Fibroblast of peridontal ligament (primary cell): Measurements from ENCODE around the gene PPBP.

Source experiments
- DNase-seq: peaks from one replicate; pipeline ENCODE4 v3.0.0-alpha.2; 2010; ENCODE audit errors: extremely low read depth

PPBP gene

DNA sequence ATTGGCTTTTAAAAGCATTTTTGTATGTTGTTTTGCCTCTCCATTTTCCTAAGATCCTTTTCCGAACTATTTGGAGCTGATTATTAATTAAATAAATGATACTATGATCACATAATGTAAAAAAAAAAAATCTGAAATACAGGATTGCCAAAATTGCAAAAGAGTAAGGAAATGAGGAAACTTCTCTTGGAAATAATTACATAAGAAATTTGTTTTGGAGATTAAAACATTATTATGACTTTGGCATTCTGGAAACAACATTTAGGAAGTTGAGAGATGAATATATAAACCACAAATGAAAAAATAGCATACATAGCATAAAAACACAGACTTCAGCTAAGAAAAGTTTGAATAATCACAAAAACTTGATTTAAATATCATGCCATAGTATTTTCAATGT is 39.7 kb downstream of the PPBP start:
- no peak for DNase-seq

DNA sequence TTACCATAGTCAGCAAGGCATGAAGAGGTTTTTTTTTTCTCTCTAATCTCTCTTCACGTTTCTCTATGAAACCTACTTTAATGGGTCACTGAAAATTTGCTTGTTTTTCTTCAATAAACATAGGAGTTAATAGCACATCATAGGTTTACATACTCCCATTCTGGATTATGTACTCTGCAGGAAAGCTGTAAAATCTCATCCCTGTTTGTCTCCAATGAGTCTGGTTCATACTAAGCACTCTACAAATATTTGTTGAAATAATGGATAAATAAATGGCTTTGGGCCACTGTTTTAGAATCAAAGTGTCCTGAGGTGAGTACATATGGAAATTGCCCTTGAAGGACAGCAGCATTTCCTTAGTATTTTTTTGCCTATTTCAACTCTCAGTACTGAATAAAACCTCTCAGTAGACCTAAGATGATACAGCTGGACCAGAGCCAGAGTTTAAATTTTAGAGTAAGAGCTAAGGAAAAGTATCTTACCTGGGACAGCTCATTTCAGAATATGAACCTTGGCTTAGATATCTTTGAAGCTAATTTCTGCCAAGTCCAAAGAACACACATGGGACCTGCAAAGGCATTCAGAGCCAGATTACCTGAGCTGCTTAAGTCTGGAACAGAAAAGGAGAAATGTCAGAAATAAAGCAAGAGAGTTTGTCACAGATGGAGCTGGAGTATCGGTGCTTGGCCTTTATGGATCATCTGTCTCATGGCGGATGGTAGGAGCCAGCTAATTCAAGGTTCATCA is 40.6 kb downstream of the PPBP start:
- DNase-seq, result no peak

DNA sequence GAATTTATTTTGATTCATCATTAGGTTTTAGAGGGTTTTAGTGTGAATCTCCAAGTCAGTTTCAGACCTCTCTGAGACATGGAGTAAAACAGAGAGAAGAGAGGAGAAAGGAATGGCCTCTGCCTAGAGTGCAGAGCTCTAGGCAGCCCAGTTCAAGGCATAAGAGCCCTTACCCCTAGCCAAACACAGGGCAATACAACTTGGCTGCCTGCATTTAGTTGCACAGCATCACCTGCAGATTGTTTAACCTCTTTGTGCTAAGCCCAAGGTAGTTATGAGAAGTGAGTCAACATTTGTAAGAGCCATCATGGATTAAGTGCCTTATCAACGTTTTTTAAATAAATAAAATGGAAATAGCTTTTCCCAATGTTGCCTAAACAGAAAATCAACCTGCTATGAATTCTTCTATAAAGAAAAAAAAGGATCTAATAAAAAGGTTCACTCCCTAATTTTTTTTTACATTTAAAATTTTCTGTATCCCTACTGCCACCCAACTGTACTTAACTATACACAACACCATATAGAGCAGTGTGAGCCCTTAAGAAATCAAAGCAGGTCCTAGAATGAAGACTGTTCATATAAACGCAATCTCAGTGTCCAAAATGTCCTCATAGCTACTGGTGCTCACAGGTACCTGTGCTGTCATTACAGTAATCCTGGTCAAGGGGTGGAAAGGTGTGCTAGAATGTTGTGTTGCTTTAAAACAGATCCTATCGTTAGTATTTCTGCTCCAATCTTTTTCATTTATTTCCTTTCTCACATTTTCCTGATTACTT is 42.1 kb downstream of the PPBP start:
- no peak for DNase-seq

DNA sequence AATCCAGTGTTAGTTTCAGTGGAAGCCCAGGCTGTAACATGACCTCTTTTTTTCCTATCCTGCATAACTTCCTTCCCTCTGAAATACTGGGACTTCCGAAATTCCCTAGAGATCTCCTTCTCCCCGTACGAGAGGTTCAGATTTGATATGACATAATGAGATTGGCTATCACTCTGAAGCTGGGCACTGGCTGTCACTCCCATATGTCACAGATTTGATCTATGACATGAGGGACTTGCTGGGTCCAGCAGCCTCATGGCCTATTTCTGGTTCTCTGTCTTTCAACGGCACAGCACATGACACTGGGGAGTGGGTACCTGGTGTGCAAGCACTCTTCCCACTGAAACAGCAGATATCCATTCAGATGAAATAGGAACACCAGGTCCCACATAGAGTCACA is 42.9 kb downstream of the PPBP start:
- no peak for DNase-seq

DNA sequence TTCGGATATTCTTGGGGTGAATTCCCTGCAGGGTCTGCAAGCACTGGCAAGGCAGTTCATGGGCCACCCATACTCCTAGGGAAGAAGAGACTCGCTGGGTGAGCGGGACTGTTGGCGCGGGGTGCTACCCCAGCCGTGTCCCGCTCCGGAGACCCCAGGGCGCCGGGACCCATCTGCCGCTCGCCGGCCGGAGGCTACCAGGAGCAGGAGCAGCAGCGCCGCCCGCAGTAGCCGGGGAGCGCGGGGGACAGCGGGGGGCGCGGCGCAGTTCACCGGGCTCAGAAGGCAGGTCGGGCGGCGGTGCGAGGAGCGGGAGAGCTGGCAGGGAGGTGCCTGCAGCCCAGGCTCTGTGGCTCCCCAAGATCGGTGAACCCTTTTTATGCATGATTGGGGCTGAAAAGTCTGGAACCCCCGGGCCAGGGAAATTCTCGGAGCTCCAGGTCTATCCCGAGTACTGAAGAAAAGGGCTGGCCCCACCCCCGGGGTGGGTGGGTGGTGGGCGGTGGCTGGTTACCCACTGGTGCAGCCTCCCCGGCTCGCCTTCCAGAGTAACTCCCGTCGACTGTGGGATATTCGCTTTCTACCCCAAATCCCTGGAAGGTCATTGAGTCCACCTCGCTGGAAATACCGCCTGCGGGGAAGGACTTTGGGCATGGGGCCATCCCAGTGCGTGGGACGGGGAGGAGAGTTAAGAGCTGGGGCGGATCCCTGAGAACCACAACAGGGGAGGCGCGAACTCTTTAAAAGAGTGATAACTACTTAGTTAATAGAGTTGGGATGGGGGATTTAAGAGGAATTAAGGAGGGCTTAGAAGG is 43.7 kb downstream of the PPBP start:
- DNase-seq, result no peak

DNA sequence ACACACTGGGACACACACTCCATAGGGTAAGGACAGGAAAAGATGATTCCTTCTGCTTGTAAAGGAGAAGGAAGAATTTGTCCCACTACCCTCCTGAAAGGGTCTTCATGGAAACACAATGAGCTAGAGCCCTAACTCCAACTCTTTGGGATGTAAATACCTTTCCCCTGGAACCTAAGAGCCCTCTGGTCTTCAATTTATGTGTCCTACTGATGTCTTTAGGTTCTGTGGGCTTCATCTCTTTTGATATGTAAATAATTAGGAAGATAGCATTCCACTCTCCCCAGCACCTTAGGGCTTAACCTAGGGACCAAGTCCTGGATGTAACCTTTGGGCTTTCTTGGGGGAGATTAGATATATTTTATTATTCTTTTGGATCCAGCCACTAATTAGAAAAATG is 44.4 kb downstream of the PPBP start:
- no peak for DNase-seq

DNA sequence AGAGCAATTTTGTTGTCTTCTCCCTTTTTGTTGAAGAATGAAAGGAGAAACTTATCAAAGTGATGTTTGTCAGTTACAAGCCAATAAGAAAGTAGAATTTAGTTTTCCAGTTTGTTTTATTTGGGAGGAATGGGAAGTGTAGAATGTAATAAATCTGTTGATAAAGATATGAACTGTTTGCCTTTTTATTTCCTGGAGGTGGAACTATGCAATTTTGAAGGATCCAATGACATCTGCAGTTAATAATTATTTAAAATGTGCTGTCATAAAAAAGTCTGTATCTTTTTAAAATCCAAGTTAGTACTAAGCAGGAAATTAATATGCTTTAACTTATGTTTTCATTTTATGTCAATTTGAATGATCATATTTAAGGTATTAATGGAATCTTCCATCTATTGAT is 51.0 kb downstream of the PPBP start:
- no peak for DNase-seq
